Ovary (tissue), 9 donors: ENCODE data around the gene SPP1. TPM values are rescaled to one million over a fixed set of nuclear protein-coding genes. Genes with fewer than 3 reads are reported as not detected.

Experiments used
- DNase-seq, 5 donors: peaks; one replicate each; pipeline ENCODE4 v3.0.0-alpha.2; 2019 to 2020
- H3K27ac ChIP-seq, 2 donors: fragments of 200-600 bp; one replicate each; pipeline versions ENCODE4 v1.5.1 to v1.8.0; 2019 to 2022
- H3K27me3 ChIP-seq: fragments of 200-600 bp; one replicate; pipeline ENCODE4 v1.8.0; 2022
- H3K36me3 ChIP-seq: fragments of 200-600 bp; sonication (generic); one replicate; pipeline ENCODE4 v1.5.1; 2019
- H3K4me1 ChIP-seq: one replicate; pipeline ENCODE4 v1.8.1; 2013; ENCODE audit warnings: mild to moderate bottlenecking, moderate library complexity; ENCODE audit not compliant: insufficient read depth
- H3K4me3 ChIP-seq: fragments of 200-600 bp; sonication (generic); one replicate; pipeline ENCODE4 v1.5.1; 2017
- H3K9me3 ChIP-seq, 2 donors: fragments of 200-600 bp in 1 of 2; sonication (generic) in 1 of 2; one replicate each; pipeline versions ENCODE4 v1.5.1 to v1.8.1; 2013 to 2019; ENCODE audit warnings: mild to moderate bottlenecking in 1 of 2, moderate library complexity in 1 of 2
- CTCF ChIP-seq, 3 donors: fragments of 450-650 bp in 2 of 3; fragments of 200-600 bp in 1 of 3; IDR thresholded peaks; one replicate each; pipeline versions ENCODE4 v1.5.1 to v1.8.0; 2016 to 2022; ENCODE audit warnings: antibody characterized with exemption in 3 of 3, mild to moderate bottlenecking in 1 of 3
- EP300 ChIP-seq: sonication (generic); formaldehyde crosslinking; IDR thresholded peaks from one replicate; pipeline ENCODE4 v1.6.1; 2017; ENCODE audit warnings: antibody characterized with exemption
- POLR2A ChIP-seq: fragments of 450-650 bp; IDR thresholded peaks from one replicate; pipeline ENCODE4 v1.6.1; 2017; ENCODE audit warnings: antibody characterized with exemption, mild to moderate bottlenecking, moderate library complexity
- WGBS, 3 donors: extraction: QIAGEN DNeasy Blood & Tissue Kit in 1 of 3; methylation state at CpG; one replicate each; pipeline versions ENCODE4 v1.1.5 to v1.1.7; 2013 to 2017; 5-methylcytosine and 5-hydroxymethylcytosine counted together
- intact Hi-C, 4 donors: fragments of 100-400 bp; cut with DNase I; formaldehyde crosslinking; loops; one replicate each; pipeline versions ENCODE4 v1.11.0 to v1.15.1; 2022 to 2023
- polyA plus RNA-seq, 2 donors: library from polyadenylated mRNA; stranded (reverse); fragments of 200-250 nt in 1 of 2; fragments of 350-450 nt in 1 of 2; fragmentation: Illumina TruSeq in 1 of 2; extraction: RNeasy Lipid Tissue Mini Kit (QIAGEN cat#74804) in 1 of 2; gene quantifications; one replicate each; pipeline ENCODE4 v1.2.3, GENCODE V29; 2013 to 2014
- total RNA-seq, 7 donors: library from RNA; depleted of rRNA in 2 of 7; stranded (reverse); fragments of >200 nt in 2 of 7; fragmentation: NEBNext Ultra II Directional in 3 of 7; extraction: Animal tissue kit (Norgen Biotek cat#: 25700) in 3 of 7; gene quantifications; one replicate each; pipeline versions ENCODE4 v1.1.0 to v1.2.4, GENCODE V29; 2016 to 2023
- donor health status: DM: no; HTN: no; CAD: no; lungs with moderate emphysema.
- donor health status: DM: no; HTN: no; CAD: no.
- donor health status: Bipolar disorder and iron deficiency.
- donor health status: DM: yes; HTN: yes; CAD: no.
- donor health status: DM: no; HTN: no; CAD: no.
- donor health status: DM: yes; HTN: yes; CAD: no.

Gene SPP1
- total and polyA plus RNA-seq, 9 donors, result 5.6 to 88.7 (median 23.7) TPM

GRCh38 chr4:88003261-88003660 is 27.7 kb downstream of the SPP1 start:
- Histone ChIP-seq H3K4me3 (no peak overlapping the region), H3K36me3 (no peaks in the 10 kb centered on the region), H3K4me1 (no peaks in the 10 kb centered on the region), H3K9me3 (no peaks in the 10 kb centered on the region), H3K27ac (no peak overlapping the region), H3K27me3 (no peaks in the 10 kb centered on the region)
- TF ChIP-seq EP300 (no peak), POLR2A (no peak), CTCF (IDR thresholded peaks at IDR 0.05) (no peak)
- WGBS, 3 donors, result 55 to 63% (median 60%) methylated on average over 3 of the region's 3 CpGs
- no peak for DNase-seq
- intact Hi-C loops, result no loop called here

- Histone ChIP-seq H3K27ac (no peak overlapping the region), H3K4me1 (no peaks in the 10 kb centered on the region), H3K36me3 (no peaks in the 10 kb centered on the region), H3K9me3 (no peaks in the 10 kb centered on the region), H3K4me3 (no peak overlapping the region), H3K27me3 (no peaks in the 10 kb centered on the region)
- WGBS, 3 donors, result 28 to 58% (median 34%) methylated on average over 2 of the region's 2 CpGs
- no peak for DNase-seq
- TF ChIP-seq POLR2A (no peak), CTCF (IDR thresholded peaks at IDR 0.05) (no peak), EP300 (no peak)
- intact Hi-C loops, result no loop called here
Observed at GRCh38 chr4:88005076-88005475, 29.6 kb downstream of the SPP1 start.

GRCh38 chr4:88005946-88006345 is 30.4 kb downstream of the SPP1 start:
- no peak for TF ChIP-seq EP300
- TF ChIP-seq CTCF (IDR thresholded peaks at IDR 0.05), result no peak
- no peak for TF ChIP-seq POLR2A

GRCh38 chr4:88006956-88007303 is 31.4 kb downstream of the SPP1 start:
- H3K4me3 ChIP-seq, result peak overlapping the region; percentile 94
- H3K36me3 ChIP-seq, result no peaks in the 10 kb centered on the region
- 46 to 49% (median 48%) methylated on average over 10 of the region's 10 CpGs for WGBS, 3 donors
- peak in 1 of 5 donors; percentile 35 for DNase-seq
- H3K27ac ChIP-seq, result peak overlapping the region in 1 of 2 donors; percentile 84
- intact Hi-C loops, result no loop called here
- no peaks in the 10 kb centered on the region for H3K9me3 ChIP-seq
- TF ChIP-seq POLR2A (no peak), CTCF (IDR thresholded peaks at IDR 0.05) (no peak), EP300 (no peak)
- no peaks in the 10 kb centered on the region for H3K27me3 ChIP-seq
- H3K4me1 ChIP-seq, result peaks cover 1% of the 10 kb centered on the region

More at GRCh38 chr4:88005946-88006345, 30.4 kb downstream of the SPP1 start:
- no peaks in the 10 kb centered on the region for H3K27me3 ChIP-seq
- no peak overlapping the region for H3K4me3 ChIP-seq
- H3K27ac ChIP-seq, result no peak overlapping the region
- H3K4me1 ChIP-seq, result no peaks in the 10 kb centered on the region
- no peaks in the 10 kb centered on the region for H3K36me3 ChIP-seq
- WGBS, 3 donors, result 95 to 99% (median 97%) methylated on average over 10 of the region's 10 CpGs
- intact Hi-C loops, result no loop called here
- no peaks in the 10 kb centered on the region for H3K9me3 ChIP-seq
- DNase-seq, result no peak
